SK-N-SH (cell line): ENCODE data around the gene IL26. TPM values are rescaled to one million over a fixed set of nuclear protein-coding genes. Genes with fewer than 3 reads are reported as not detected.

ENCODE experiments used
- CTCF ChIA-PET: fragments of 300-600, 350-600 bp; formaldehyde crosslinking; extraction: SDS; loops from one replicate; lab custom pipeline; 2021; lab: Yijun Ruan, JAX
- POLR2A ChIA-PET: fragments of 350-600 bp; sonication (Branson Sonifier 250); formaldehyde crosslinking; extraction: SDS; loops from one replicate; lab custom pipeline; 2020; ENCODE audit warnings: antibody characterized with exemption, inconsistent platforms; lab: Yijun Ruan, JAX
- DNase-seq: peaks from one replicate; pipeline ENCODE4 v3.0.0; 2012
- H2AFZ ChIP-seq: fragments of 200-600 bp; sonication (generic); 2 replicates; pipeline ENCODE4 v1.8.1; 2016; ENCODE audit warnings: antibody characterized with exemption, mild to moderate bottlenecking, low read depth
- H3F3A ChIP-seq: fragments of 200-600 bp; sonication (generic); replicated peaks from 2 replicates; pipeline ENCODE3; 2016; ENCODE audit warnings: antibody characterized with exemption, mild to moderate bottlenecking; ENCODE audit not compliant: insufficient read depth
- H3K27ac ChIP-seq, 2 experiments: fragments of 200-500 bp in 1 of 2; fragments of 200-600 bp in 1 of 2; sonication (Bioruptor generic) in 1 of 2; sonication (generic), shearing (Covaris generic) in 1 of 2; 2 replicates each; pipeline versions ENCODE4 v1.5.1 to v1.6.1; 2014 to 2016; ENCODE audit warnings: low read depth in 2 of 2, inconsistent platforms in 1 of 2, low read length in 1 of 2, mild to moderate bottlenecking in 1 of 2, mixed read lengths in 1 of 2
- H3K27me3 ChIP-seq: fragments of 200-600 bp; sonication (generic), shearing (Covaris generic); 2 replicates; pipeline ENCODE4 v1.6.1; 2016; ENCODE audit warnings: mixed run types; ENCODE audit not compliant: insufficient read depth
- H3K36me3 ChIP-seq, 2 experiments: fragments of 200-500 bp in 1 of 2; fragments of 200-600 bp in 1 of 2; sonication (Bioruptor generic) in 1 of 2; sonication (generic) in 1 of 2; replicated peaks in 1 of 2; 2 replicates each; pipeline versions ENCODE3 to v1.5.1; 2014 to 2016; ENCODE audit warnings: low read length in 1 of 2, mild to moderate bottlenecking in 1 of 2; ENCODE audit not compliant: insufficient read depth in 2 of 2, control insufficient read depth in 1 of 2
- H3K4me1 ChIP-seq, 2 experiments: fragments of 200-500 bp in 1 of 2; fragments of 200-600 bp in 1 of 2; sonication (Bioruptor generic) in 1 of 2; sonication (generic), shearing (Covaris generic) in 1 of 2; 2 replicates each; pipeline versions ENCODE4 v1.5.1 to v1.6.1; 2014 to 2016; ENCODE audit warnings: low read depth in 1 of 2, low read length in 1 of 2, mixed run types in 1 of 2; ENCODE audit not compliant: insufficient read depth in 2 of 2, control insufficient read depth in 1 of 2
- H3K4me2 ChIP-seq: fragments of 200-600 bp; sonication (generic), shearing (Covaris generic); 2 replicates; pipeline ENCODE4 v1.6.1; 2017; ENCODE audit warnings: mixed run types
- H3K4me3 ChIP-seq, 2 experiments: fragments of 200-500 bp in 1 of 2; fragments of 200-600 bp in 1 of 2; sonication (Bioruptor generic) in 1 of 2; sonication (generic), shearing (Covaris generic) in 1 of 2; 2 replicates each; pipeline versions ENCODE4 v1.5.1 to v1.8.1; 2014 to 2016; ENCODE audit warnings: low read depth in 2 of 2, inconsistent platforms in 1 of 2, low read length in 1 of 2, mild to moderate bottlenecking in 1 of 2, mixed read lengths in 1 of 2, moderate library complexity in 1 of 2
- H3K79me2 ChIP-seq: fragments of 200-600 bp; sonication (generic); 2 replicates; pipeline ENCODE4 v1.8.1; 2017; ENCODE audit warnings: mild to moderate bottlenecking; ENCODE audit not compliant: insufficient read depth
- H3K9ac ChIP-seq: fragments of 200-600 bp; sonication (generic); 2 replicates; pipeline ENCODE4 v1.6.1; 2017; ENCODE audit warnings: mixed run types
- H3K9me2 ChIP-seq: fragments of 200-600 bp; sonication (generic); 2 replicates; pipeline ENCODE4 v1.6.1; 2017; ENCODE audit warnings: mixed run types
- H3K9me3 ChIP-seq: fragments of 200-600 bp; sonication (generic); 2 replicates; pipeline ENCODE4 v1.6.1; 2017; ENCODE audit warnings: mixed run types, mild to moderate bottlenecking, moderate library complexity
- H4K20me1 ChIP-seq: fragments of 200-600 bp; sonication (generic); 2 replicates; pipeline ENCODE4 v1.6.1; 2017; ENCODE audit warnings: mild to moderate bottlenecking, mixed run types; ENCODE audit not compliant: insufficient read depth
- CHD2 ChIP-seq: fragments of 150-350 bp; IDR thresholded peaks from 2 replicates; pipeline ENCODE4 v1.6.1; 2018; ENCODE audit warnings: low read length; ENCODE audit not compliant: partially characterized antibody
- ELF1 ChIP-seq: IDR thresholded peaks from 2 replicates; pipeline ENCODE4 v1.4.0; 2012
- EZH2phosphoT487 ChIP-seq: fragments of 200-600 bp; sonication (generic); IDR thresholded peaks from 2 replicates; pipeline ENCODE4 v1.6.1; 2017; ENCODE audit warnings: low read depth, mixed run types, mild to moderate bottlenecking, antibody characterized with exemption, moderate library complexity, borderline replicate concordance
- FOSL2 ChIP-seq: IDR thresholded peaks from 2 replicates; pipeline ENCODE4 v1.4.0; 2012; ENCODE audit warnings: low read depth, mild to moderate bottlenecking, moderate library complexity, borderline replicate concordance
- FOXJ3 ChIP-seq: sonication (generic); formaldehyde crosslinking; IDR thresholded peaks from 2 replicates; pipeline ENCODE4 v1.5.1; 2020; ENCODE audit warnings: mild to moderate bottlenecking, missing genetic modification reagents
- GABPA ChIP-seq: IDR thresholded peaks from 2 replicates; pipeline ENCODE4 v1.4.0; 2012; ENCODE audit warnings: low read depth, mild to moderate bottlenecking
- JUND ChIP-seq: IDR thresholded peaks from 2 replicates; pipeline ENCODE4 v1.4.0; 2012
- MEF2A ChIP-seq: IDR thresholded peaks from 2 replicates; pipeline ENCODE4 v1.4.0; 2012; ENCODE audit warnings: low read depth, borderline replicate concordance
- MXI1 ChIP-seq: IDR thresholded peaks from 2 replicates; pipeline ENCODE4 v1.6.1; 2012; ENCODE audit warnings: mild to moderate bottlenecking, low read depth, low read length, improper control_type of control experiment
- NFIC ChIP-seq: IDR thresholded peaks from 2 replicates; pipeline ENCODE4 v1.4.0; 2012; ENCODE audit warnings: borderline replicate concordance
- NRF1 ChIP-seq: IDR thresholded peaks from 2 replicates; pipeline ENCODE4 v1.6.1; 2012; ENCODE audit warnings: low read depth, mild to moderate bottlenecking, low read length
- POLR2AphosphoS5 ChIP-seq: IDR thresholded peaks from 2 replicates; pipeline ENCODE4 v1.6.1; 2012; ENCODE audit warnings: low read depth, low read length
- RAD21 ChIP-seq: IDR thresholded peaks from 2 replicates; pipeline ENCODE4 v1.6.1; 2012; ENCODE audit warnings: mild to moderate bottlenecking, low read length
- TEAD4 ChIP-seq: IDR thresholded peaks from 2 replicates; pipeline ENCODE4 v1.4.0; 2012; ENCODE audit warnings: mild to moderate bottlenecking, borderline replicate concordance; ENCODE audit not compliant: insufficient read depth
- YY1 ChIP-seq: IDR thresholded peaks from 2 replicates; pipeline ENCODE4 v1.4.0; 2012; ENCODE audit warnings: low read depth, mild to moderate bottlenecking
- WGBS: methylation state at CpG from one replicate; pipeline ENCODE4 v1.1.6; 2017; ENCODE audit warnings: low lambda C conversion rate; 5-methylcytosine and 5-hydroxymethylcytosine counted together
- polyA plus RNA-seq, 3 experiments: library from polyadenylated mRNA; depleted of rRNA; stranded (reverse); fragments of >200 nt; gene quantifications; 2 replicates each; pipeline ENCODE4 v1.2.3, GENCODE V29; 2012
- TF ChIP-seq, protein P1 (sequence below): fragments of 150-350 bp; IDR thresholded peaks from 2 replicates; pipeline ENCODE4 v1.6.1; 2017; ENCODE audit warnings: antibody characterized with exemption, low read length, low read depth, borderline replicate concordance
- TF ChIP-seq, protein P2 (sequence below): fragments of 200-600 bp; sonication (generic); IDR thresholded peaks from 2 replicates; pipeline ENCODE4 v1.6.1; 2017; ENCODE audit warnings: antibody characterized with exemption, mild to moderate bottlenecking, moderate library complexity

IL26 gene
- polyA plus RNA-seq, 1 of the 3 experiments (the other 2 are of a cell fraction): not detected

DNA sequence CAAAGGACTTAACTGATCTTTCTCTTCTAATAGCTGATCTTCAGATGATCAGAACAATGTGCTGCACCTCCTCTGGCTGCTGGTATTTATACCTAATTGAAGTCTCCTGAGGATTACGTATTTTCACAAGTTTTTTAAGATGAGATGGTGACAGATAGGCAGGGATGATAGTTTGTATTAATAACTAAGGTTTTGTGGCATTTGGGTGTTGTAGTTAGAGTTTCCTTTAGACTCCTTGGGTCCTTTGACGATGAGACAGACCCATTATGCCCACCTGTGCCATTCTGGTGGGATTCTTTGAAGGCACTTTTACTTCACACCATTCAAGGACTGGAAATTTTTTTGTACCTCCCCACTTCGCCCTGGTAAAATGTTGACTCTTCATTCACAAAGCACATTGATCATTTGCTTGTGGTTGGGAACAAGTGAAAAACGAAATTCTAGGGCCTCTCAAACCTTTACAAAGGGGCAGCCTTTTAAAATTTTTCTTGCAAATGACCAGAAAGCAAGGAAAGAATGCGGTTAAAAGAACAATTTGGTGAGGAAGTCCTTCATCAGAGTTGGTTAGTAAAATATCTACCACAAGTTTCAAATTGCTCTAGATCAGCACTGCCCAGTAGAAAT is 65.8 kb downstream of the IL26 start, which contains the start of gene IFNG:
TSS of gene IFNG (minus strand) at position 60 of the 624 bp plus-strand sequence. CDS start 125 bp downstream, outside the sequence.
- Histone ChIP-seq H3K9me2 (no peaks in the 10 kb centered on the region), H3K9ac (no peak within 1 kb of the TSS), H3F3A (no peaks in the 10 kb centered on the region), H3K36me3 (no peaks in the 10 kb centered on the region), H3K9me3 (no peaks in the 10 kb centered on the region), H2AFZ (no peak within 1 kb of the TSS), H3K27ac (no peak within 1 kb of the TSS)
- POLR2A ChIA-PET: no interaction called here
- no peak for DNase-seq
- no peak for TF ChIP-seq NRF1
- TF ChIP-seq, protein P1, sequence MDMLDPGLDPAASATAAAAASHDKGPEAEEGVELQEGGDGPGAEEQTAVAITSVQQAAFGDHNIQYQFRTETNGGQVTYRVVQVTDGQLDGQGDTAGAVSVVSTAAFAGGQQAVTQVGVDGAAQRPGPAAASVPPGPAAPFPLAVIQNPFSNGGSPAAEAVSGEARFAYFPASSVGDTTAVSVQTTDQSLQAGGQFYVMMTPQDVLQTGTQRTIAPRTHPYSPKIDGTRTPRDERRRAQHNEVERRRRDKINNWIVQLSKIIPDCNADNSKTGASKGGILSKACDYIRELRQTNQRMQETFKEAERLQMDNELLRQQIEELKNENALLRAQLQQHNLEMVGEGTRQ: no peak
- TF ChIP-seq, all 33 proteins: peak for 0
- Histone ChIP-seq H3K4me3 (no peak within 1 kb of the TSS; a peak in 1 of 4 replicates), H3K79me2 (no peaks in the 10 kb centered on the region), H3K4me1 (no peaks in the 10 kb centered on the region), H4K20me1 (no peaks in the 10 kb centered on the region), H3K4me2 (no peak within 1 kb of the TSS), H3K27me3 (no peaks in the 10 kb centered on the region)
- CTCF ChIA-PET: no interaction called here
- 33% methylated on average over 5 of the region's 5 CpGs for WGBS

DNA sequence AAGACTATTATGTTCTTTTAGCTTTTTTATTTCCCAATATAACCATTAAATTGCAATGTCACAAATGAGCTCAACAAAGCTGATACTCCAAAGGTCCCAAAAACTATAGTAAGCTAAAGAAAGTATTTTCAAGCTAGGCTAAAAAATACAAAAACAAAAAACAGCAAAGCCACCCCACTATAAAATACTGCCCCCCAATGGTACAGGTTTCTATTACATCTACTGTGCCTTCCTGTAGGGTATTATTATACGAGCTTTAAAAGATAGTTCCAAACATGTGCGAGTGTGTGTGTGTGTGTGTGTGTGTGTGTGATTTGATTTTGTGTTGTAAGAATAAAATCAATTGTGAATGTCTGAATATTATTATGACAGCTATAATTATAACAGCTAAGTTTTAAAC is 67.2 kb downstream of the IL26 start:
- no peaks in the 10 kb centered on the region for H3K79me2 ChIP-seq
- no peaks in the 10 kb centered on the region for H4K20me1 ChIP-seq
- TF ChIP-seq RAD21 (peak; percentile 26; the same call in 1 of the 2 replicates), GABPA (no peak)
- TF ChIP-seq, protein P2, sequence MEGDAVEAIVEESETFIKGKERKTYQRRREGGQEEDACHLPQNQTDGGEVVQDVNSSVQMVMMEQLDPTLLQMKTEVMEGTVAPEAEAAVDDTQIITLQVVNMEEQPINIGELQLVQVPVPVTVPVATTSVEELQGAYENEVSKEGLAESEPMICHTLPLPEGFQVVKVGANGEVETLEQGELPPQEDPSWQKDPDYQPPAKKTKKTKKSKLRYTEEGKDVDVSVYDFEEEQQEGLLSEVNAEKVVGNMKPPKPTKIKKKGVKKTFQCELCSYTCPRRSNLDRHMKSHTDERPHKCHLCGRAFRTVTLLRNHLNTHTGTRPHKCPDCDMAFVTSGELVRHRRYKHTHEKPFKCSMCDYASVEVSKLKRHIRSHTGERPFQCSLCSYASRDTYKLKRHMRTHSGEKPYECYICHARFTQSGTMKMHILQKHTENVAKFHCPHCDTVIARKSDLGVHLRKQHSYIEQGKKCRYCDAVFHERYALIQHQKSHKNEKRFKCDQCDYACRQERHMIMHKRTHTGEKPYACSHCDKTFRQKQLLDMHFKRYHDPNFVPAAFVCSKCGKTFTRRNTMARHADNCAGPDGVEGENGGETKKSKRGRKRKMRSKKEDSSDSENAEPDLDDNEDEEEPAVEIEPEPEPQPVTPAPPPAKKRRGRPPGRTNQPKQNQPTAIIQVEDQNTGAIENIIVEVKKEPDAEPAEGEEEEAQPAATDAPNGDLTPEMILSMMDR: peak; percentile 50
- TF ChIP-seq, all 33 proteins: peak for 2

DNA sequence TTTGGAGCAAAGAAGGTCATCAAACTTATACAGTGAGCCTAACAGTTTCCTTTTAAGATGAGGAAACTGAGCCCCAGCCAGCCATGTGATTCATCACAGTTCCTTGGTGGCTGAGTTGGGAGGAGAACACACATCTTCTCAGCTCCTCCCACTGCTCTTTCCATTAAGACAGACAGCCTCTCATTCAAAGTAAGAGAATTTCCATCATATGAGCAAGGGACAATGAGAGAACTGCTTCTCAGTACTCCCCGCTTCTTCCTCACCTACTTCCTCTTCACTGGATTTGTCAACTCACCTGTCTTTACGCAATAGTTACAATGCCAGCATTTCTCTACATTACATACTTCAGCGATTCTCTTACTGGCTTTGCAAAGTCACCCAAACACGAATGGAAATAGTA is 68.2 kb downstream of the IL26 start:
- Histone ChIP-seq H2AFZ (no peak overlapping the region), H3K9me2 (no peaks in the 10 kb centered on the region), H4K20me1 (no peaks in the 10 kb centered on the region), H3K4me2 (no peak overlapping the region), H3K4me3 (no peak overlapping the region), H3F3A (no peaks in the 10 kb centered on the region), H3K79me2 (no peaks in the 10 kb centered on the region), H3K36me3 (no peaks in the 10 kb centered on the region), H3K4me1 (no peaks in the 10 kb centered on the region), H3K9ac (no peak overlapping the region), H3K27ac (no peak overlapping the region), H3K9me3 (no peaks in the 10 kb centered on the region), H3K27me3 (peaks cover 6% of the 10 kb centered on the region; the same call in 1 of the 2 replicates)
- 28% methylated on average over 4 of the region's 4 CpGs for WGBS
- POLR2A ChIA-PET: no interaction called here
- DNase-seq: no peak
- CTCF ChIA-PET: interaction anchor here (1.2 to 1.5 kb wide), 4 partner anchors 9 to 117 kb away, joined by 3 to 5 read pairs (median 4); no protein-coding TSS in a partner anchor
- TF ChIP-seq CHD2 (no peak), TEAD4 (no peak), RAD21 (no peak), POLR2AphosphoS5 (no peak), ELF1 (no peak), NFIC (no peak), JUND (no peak), FOSL2 (no peak), MEF2A (no peak), YY1 (no peak), MXI1 (no peak), EZH2phosphoT487 (no peak), FOXJ3 (CRISPR knock-in tag) (no peak)

More for the DNA sequence above, 67.2 kb downstream of the IL26 start:
- Histone ChIP-seq H3K9ac (no peak overlapping the region), H3F3A (no peaks in the 10 kb centered on the region), H3K4me3 (no peak overlapping the region; a peak in 1 of 4 replicates), H2AFZ (no peak overlapping the region), H3K4me1 (no peaks in the 10 kb centered on the region), H3K36me3 (no peaks in the 10 kb centered on the region), H3K4me2 (no peak overlapping the region), H3K9me3 (no peaks in the 10 kb centered on the region), H3K27ac (no peak overlapping the region), H3K27me3 (no peaks in the 10 kb centered on the region), H3K9me2 (no peaks in the 10 kb centered on the region)
- ChIA-PET CTCF (interaction anchor here (0.7 to 1.5 kb wide), 6 partner anchors 8 to 803 kb away, joined by 3 to 5 read pairs (median 4); no protein-coding TSS in a partner anchor), POLR2A (no interaction called here)
- no peak for DNase-seq
- 66% methylated on average over 2 of the region's 2 CpGs for WGBS
